Karpas-422 (cell line): ENCODE data around the gene ZNF79. TPM values are rescaled to one million over a fixed set of nuclear protein-coding genes. Genes with fewer than 3 reads are reported as not detected.

Source experiments
- DNase-seq: peaks from one replicate; pipeline ENCODE4 v3.0.0-alpha.2; 2015
- H2AFZ ChIP-seq: fragments of 200-600 bp; sonication (generic); 2 replicates; pipeline ENCODE4 v1.6.1; 2014; ENCODE audit warnings: antibody characterized with exemption, low read length, mixed read lengths
- H3K27ac ChIP-seq: fragments of 200-600 bp; sonication (generic); 2 replicates; pipeline ENCODE4 v1.5.1; 2014; ENCODE audit warnings: mild to moderate bottlenecking, low read length, moderate library complexity
- H3K27me3 ChIP-seq: fragments of 200-600 bp; sonication (generic); 2 replicates; pipeline ENCODE4 v1.6.1; 2014; ENCODE audit warnings: low read length, mixed read lengths
- H3K36me3 ChIP-seq: fragments of 200-600 bp; sonication (generic); 2 replicates; pipeline ENCODE4 v1.6.1; 2014; ENCODE audit warnings: low read length, mixed read lengths; ENCODE audit not compliant: insufficient read depth
- H3K4me1 ChIP-seq: fragments of 200-600 bp; sonication (generic); 2 replicates; pipeline ENCODE4 v1.6.1; 2014; ENCODE audit warnings: mild to moderate bottlenecking, low read length, mixed read lengths
- H3K4me2 ChIP-seq: fragments of 200-600 bp; sonication (generic); 2 replicates; pipeline ENCODE4 v1.6.1; 2014; ENCODE audit warnings: low read length, low read depth, mild to moderate bottlenecking; ENCODE audit not compliant: poor library complexity, severe bottlenecking
- H3K4me3 ChIP-seq: fragments of 200-600 bp; sonication (generic); 2 replicates; pipeline ENCODE4 v1.5.1; 2014; ENCODE audit warnings: mild to moderate bottlenecking, antibody characterized with exemption, low read length, mixed read lengths
- H3K79me2 ChIP-seq: fragments of 200-600 bp; sonication (generic); 2 replicates; pipeline ENCODE4 v1.6.1; 2014; ENCODE audit warnings: mild to moderate bottlenecking, low read length, mixed read lengths
- H3K9ac ChIP-seq: fragments of 200-600 bp; sonication (generic); 2 replicates; pipeline ENCODE4 v1.6.0; 2014; ENCODE audit warnings: low read length
- H3K9me2 ChIP-seq: fragments of 200-600 bp; sonication (generic), shearing (Covaris generic); replicated peaks from 2 replicates; pipeline ENCODE4 v1.6.0; 2014; ENCODE audit warnings: mild to moderate bottlenecking, low read length, moderate library complexity; ENCODE audit not compliant: insufficient read depth
- H3K9me3 ChIP-seq: fragments of 300-700, 200-600 bp; sonication (generic); 2 replicates; pipeline ENCODE4 v1.6.1; 2014; ENCODE audit warnings: low read length, mixed read lengths
- H4K20me1 ChIP-seq: fragments of 200-600 bp; sonication (generic); 2 replicates; pipeline ENCODE4 v1.6.1; 2014; ENCODE audit warnings: mild to moderate bottlenecking, antibody characterized with exemption, low read length, low read depth; ENCODE audit not compliant: insufficient read depth
- total RNA-seq: library from RNA; depleted of rRNA; stranded (reverse); fragments of >200 nt; shearing (Covaris generic); gene quantifications from 2 replicates; pipeline ENCODE4 v1.2.3, GENCODE V29; 2014; ENCODE audit warnings: low replicate concordance; rRNA removed

The ZNF79 gene
- 8.1 and 10.5 TPM in 2 replicates for total RNA-seq

GRCh38 chr9:127423934-127424675, at the start of gene ZNF79:
ZNF79 (plus strand) TSS chr9:127424382; CDS start chr9:127424788, 406 bp downstream.
- Histone ChIP-seq H3K27ac (peak within 1 kb of the TSS; percentile 50), H3K36me3 (peaks cover 4% of the 10 kb centered on the region; the same call in 1 of the 2 replicates), H3K9me3 (no peaks in the 10 kb centered on the region), H3K4me1 (peaks cover 21% of the 10 kb centered on the region), H3K4me2 (peak within 1 kb of the TSS; percentile 99), H2AFZ (peak within 1 kb of the TSS; percentile 80), H4K20me1 (no peaks in the 10 kb centered on the region), H3K9me2 (no peaks in the 10 kb centered on the region), H3K4me3 (peak within 1 kb of the TSS; percentile 90), H3K27me3 (no peaks in the 10 kb centered on the region), H3K79me2 (peaks cover 58% of the 10 kb centered on the region), H3K9ac (peak within 1 kb of the TSS; percentile 91)
- peak; percentile 96 for DNase-seq

- Histone ChIP-seq H3K4me2 (no peak overlapping the region), H3K36me3 (no peaks in the 10 kb centered on the region), H3K9ac (no peak overlapping the region), H3K4me3 (no peak overlapping the region), H3K9me2 (no peaks in the 10 kb centered on the region), H3K9me3 (no peaks in the 10 kb centered on the region), H3K4me1 (no peaks in the 10 kb centered on the region), H2AFZ (no peak overlapping the region), H4K20me1 (no peaks in the 10 kb centered on the region), H3K27ac (no peak overlapping the region), H3K27me3 (no peaks in the 10 kb centered on the region; the same call in 1 of the 2 replicates), H3K79me2 (no peaks in the 10 kb centered on the region)
- no peak for DNase-seq
These were observed 43.7 kb upstream of the ZNF79 start for GRCh38 chr9:127380479-127380878.

- no peak overlapping the region for H3K4me3 ChIP-seq
- H3K4me1 ChIP-seq: peaks cover 18% of the 10 kb centered on the region
- no peaks in the 10 kb centered on the region for H3K9me2 ChIP-seq
- H3K27me3 ChIP-seq: no peaks in the 10 kb centered on the region; the same call in 1 of the 2 replicates
- H3K4me2 ChIP-seq: no peak overlapping the region
- no peak for DNase-seq
- no peaks in the 10 kb centered on the region for H4K20me1 ChIP-seq
- H3K9ac ChIP-seq: no peak overlapping the region
- H3K79me2 ChIP-seq: no peaks in the 10 kb centered on the region
- no peak overlapping the region for H3K27ac ChIP-seq
- H3K9me3 ChIP-seq: no peaks in the 10 kb centered on the region
- no peak overlapping the region for H2AFZ ChIP-seq
- no peaks in the 10 kb centered on the region for H3K36me3 ChIP-seq
These were observed 41.6 kb upstream of the ZNF79 start for GRCh38 chr9:127382541-127382940.

- DNase-seq: no peak
- Histone ChIP-seq H3K79me2 (no peaks in the 10 kb centered on the region), H3K9me3 (no peaks in the 10 kb centered on the region), H3K9me2 (no peaks in the 10 kb centered on the region), H3K9ac (no peak overlapping the region), H3K4me3 (no peak overlapping the region), H3K36me3 (no peaks in the 10 kb centered on the region), H4K20me1 (no peaks in the 10 kb centered on the region), H3K27me3 (no peaks in the 10 kb centered on the region; the same call in 1 of the 2 replicates), H3K4me1 (peaks cover 34% of the 10 kb centered on the region), H3K27ac (no peak overlapping the region), H3K4me2 (no peak overlapping the region), H2AFZ (no peak overlapping the region)
These were observed 40.0 kb upstream of the ZNF79 start for GRCh38 chr9:127384016-127384730.

- no peaks in the 10 kb centered on the region for H3K79me2 ChIP-seq
- H3K4me2 ChIP-seq: no peak overlapping the region
- H3K9ac ChIP-seq: no peak overlapping the region
- H3K36me3 ChIP-seq: no peaks in the 10 kb centered on the region
- no peak overlapping the region for H2AFZ ChIP-seq
- no peak overlapping the region for H3K27ac ChIP-seq
- no peaks in the 10 kb centered on the region for H4K20me1 ChIP-seq
- H3K9me3 ChIP-seq: no peaks in the 10 kb centered on the region
- H3K27me3 ChIP-seq: no peaks in the 10 kb centered on the region; the same call in 1 of the 2 replicates
- DNase-seq: no peak
- no peaks in the 10 kb centered on the region for H3K9me2 ChIP-seq
- H3K4me3 ChIP-seq: no peak overlapping the region
- peaks cover 37% of the 10 kb centered on the region for H3K4me1 ChIP-seq
These were observed 39.3 kb upstream of the ZNF79 start for GRCh38 chr9:127384901-127385300.

- no peak overlapping the region for H3K4me2 ChIP-seq
These were observed 37.9 kb upstream of the ZNF79 start for GRCh38 chr9:127386249-127386648.

GRCh38 chr9:127386981-127387380, 37.2 kb upstream of the ZNF79 start:
- Histone ChIP-seq H3K27ac (no peak overlapping the region), H3K4me3 (no peak overlapping the region), H3K9me3 (no peaks in the 10 kb centered on the region), H3K9ac (0 out of 2 replicates have a peak overlapping the region, but pooled peaks have one; percentile 1), H3K4me1 (peaks cover 37% of the 10 kb centered on the region), H3K27me3 (no peaks in the 10 kb centered on the region), H4K20me1 (no peaks in the 10 kb centered on the region), H2AFZ (no peak overlapping the region), H3K79me2 (no peaks in the 10 kb centered on the region), H3K36me3 (no peaks in the 10 kb centered on the region), H3K4me2 (no peak overlapping the region), H3K9me2 (no peaks in the 10 kb centered on the region)
- DNase-seq: no peak

More at GRCh38 chr9:127386249-127386648, 37.9 kb upstream of the ZNF79 start:
- Histone ChIP-seq H2AFZ (no peak overlapping the region), H4K20me1 (no peaks in the 10 kb centered on the region), H3K9ac (no peak overlapping the region), H3K79me2 (no peaks in the 10 kb centered on the region), H3K4me1 (peaks cover 37% of the 10 kb centered on the region), H3K27ac (no peak overlapping the region), H3K27me3 (no peaks in the 10 kb centered on the region), H3K4me3 (no peak overlapping the region), H3K9me3 (no peaks in the 10 kb centered on the region), H3K36me3 (no peaks in the 10 kb centered on the region), H3K9me2 (no peaks in the 10 kb centered on the region)
- no peak for DNase-seq
